HG03135 (cell line): ENCODE measurements around the gene ATG3.
"Not testable (repeated sequence)": the region's sequence is repeated elsewhere in the genome, so short reads cannot be mapped to it uniquely, and the experiment has no call there.

Experiments used
- ATAC-seq: cut with Tn5 transposase; IDR thresholded peaks from one replicate; pipeline ENCODE4 v1.9.1; 2021; ENCODE audit warnings: mild to moderate bottlenecking, moderate library complexity; ENCODE audit not compliant: unreplicated experiment

The ATG3 gene

DNA sequence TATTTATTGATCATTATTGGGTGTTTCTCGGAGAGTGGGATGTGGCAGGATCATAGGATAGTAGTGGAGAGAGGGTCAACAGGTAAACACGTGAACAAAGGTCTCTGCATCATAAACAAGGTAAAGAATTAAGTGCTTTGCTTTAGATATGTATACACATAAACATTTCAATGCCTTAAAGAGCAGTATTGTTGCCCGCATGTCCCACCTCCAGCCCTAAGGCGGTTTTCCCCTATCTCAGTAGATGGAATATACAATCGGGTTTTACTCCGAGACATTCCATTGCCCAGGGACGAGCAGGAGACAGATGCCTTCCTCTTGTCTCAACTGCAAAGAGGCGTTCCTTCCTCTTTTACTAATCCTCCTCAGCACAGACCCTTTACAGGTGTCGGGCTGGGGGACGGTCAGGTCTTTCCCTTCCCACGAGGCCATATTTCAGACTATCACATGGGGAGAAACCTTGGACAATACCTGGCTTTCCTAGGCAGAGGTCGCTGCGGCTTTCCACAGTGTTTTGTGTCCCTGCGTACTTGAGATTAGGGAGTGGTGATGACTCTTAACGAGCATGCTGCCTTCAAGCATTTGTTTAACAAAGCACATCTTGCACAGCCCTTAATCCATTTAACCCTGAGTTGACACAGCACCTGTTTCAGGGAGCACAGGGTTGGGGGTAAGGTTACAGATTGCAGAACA lies 2.6 kb upstream of the ATG3 start:
- ATAC-seq: not testable (repeated sequence)

- ATAC-seq: peak; percentile 52
Observed at GRCh38 chr3:112561484-112561733, 353 bp downstream of the ATG3 start.

DNA sequence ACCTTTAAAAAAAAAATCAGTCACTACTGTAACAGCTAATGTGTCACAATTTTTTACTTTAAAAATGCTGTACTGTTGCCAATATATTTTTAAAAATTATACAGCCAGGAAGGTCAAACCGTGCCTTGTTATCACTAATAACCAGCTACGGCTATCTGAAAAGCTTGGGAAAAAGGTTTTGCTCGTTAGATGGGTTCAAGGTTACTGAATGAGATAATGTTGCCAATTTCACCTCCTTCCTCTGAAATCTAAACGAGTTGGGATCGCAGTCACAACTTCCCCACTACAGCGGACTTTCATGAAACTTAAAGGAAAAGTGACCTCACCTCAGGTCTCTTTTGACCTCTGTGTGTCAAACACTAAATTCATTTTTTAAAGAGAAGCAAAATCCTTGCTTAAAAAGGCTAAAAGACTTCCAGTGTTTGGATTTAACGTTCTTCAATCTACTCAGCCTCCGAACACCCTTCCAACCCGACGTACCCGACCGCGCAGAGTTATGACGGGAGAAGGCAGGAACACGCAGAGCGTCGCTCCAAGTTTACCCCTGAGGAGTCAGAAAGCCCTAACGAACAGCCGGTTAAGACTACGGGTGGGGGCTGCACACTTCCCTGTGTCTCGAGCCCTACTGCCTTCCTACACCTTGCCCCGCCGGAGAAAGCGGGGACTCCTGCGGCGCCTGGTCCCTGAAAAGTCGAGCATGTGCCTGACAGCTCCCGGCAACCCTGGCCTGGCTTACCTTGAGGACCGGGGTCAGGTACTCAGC lies 860 bp downstream of the ATG3 start:
- peak; percentile 24 for ATAC-seq

GRCh38 chr3:112560307-112560706 lies 1.5 kb downstream of the ATG3 start:
- no peak for ATAC-seq

GRCh38 chr3:112557976-112558375 lies 3.8 kb downstream of the ATG3 start:
- no peak for ATAC-seq

DNA sequence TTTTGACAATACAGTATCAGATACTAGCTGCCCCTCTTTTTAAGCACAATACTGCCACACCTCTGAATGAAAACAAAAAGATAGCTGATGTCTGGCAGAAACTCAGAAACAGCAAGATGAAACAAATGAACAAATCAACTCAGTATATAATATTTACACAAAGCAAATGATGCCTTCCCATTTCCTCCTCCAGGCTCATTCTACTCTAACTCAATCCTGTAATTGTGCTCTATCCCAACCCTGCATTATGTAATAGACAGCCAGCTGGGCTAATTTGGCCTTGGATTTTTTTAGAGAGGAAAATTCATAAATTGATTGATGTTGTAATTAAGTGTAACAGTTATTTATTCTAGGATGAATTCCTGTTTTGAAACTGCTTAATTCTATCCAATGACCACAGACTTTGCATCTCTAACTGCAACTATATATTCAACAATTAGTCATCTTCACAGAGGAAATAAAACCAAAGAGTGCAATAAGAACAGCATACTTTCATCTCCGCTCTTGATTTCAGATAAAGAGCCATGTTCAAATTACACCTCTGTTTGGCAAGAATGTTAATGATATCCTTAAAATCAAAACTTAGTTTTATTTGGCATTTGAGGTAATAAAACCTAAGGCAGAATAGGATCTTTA lies 6.1 kb downstream of the ATG3 start:
- ATAC-seq: no peak

- no peak for ATAC-seq
Observed at GRCh38 chr3:112550859-112551258, 10.9 kb downstream of the ATG3 start.

GRCh38 chr3:112546216-112546759 lies 15.5 kb downstream of the ATG3 start:
- ATAC-seq: no peak

GRCh38 chr3:112539825-112540650 lies 21.7 kb downstream of the ATG3 start:
- ATAC-seq: peak; percentile 90

GRCh38 chr3:112531358-112531781 lies 30.4 kb downstream of the ATG3 start:
- no peak for ATAC-seq

DNA sequence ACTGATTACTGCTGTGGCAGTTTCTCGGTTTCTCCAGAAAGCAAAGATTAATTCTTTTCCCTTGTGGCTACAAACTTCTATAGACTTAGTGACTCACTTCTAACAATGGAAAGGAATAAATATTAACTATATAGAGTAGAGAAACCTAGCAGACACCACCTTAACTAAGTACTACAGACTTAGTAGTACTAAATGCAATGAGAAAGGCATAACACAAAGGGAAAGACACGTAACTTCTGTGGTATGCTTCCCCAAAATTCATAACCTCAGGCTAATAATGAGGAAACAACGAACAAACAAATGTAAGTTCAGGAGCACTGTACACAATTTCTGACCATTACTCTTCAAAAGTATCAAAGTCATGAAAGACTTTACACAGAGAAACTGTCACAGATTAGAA lies 31.2 kb downstream of the ATG3 start:
- ATAC-seq: no peak

DNA sequence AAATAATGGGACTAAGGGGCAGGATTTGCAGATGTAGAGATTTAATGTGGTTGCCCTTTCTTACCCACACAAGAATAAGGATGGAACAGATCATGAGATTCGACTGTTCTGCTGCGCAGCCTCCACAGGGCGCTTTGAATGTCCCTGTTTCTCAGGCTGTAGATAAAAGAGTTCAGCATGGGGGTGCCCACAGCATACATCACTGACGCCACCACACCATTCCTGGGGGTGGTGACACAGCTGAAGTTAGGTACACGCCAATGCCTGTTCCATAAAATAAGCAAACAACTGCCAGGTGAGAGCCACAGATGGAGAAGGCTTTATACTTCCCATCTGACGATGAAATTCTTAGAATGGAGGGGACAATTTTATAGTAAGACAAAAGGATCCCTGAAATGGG lies 37.6 kb downstream of the ATG3 start:
- not testable (repeated sequence) for ATAC-seq

DNA sequence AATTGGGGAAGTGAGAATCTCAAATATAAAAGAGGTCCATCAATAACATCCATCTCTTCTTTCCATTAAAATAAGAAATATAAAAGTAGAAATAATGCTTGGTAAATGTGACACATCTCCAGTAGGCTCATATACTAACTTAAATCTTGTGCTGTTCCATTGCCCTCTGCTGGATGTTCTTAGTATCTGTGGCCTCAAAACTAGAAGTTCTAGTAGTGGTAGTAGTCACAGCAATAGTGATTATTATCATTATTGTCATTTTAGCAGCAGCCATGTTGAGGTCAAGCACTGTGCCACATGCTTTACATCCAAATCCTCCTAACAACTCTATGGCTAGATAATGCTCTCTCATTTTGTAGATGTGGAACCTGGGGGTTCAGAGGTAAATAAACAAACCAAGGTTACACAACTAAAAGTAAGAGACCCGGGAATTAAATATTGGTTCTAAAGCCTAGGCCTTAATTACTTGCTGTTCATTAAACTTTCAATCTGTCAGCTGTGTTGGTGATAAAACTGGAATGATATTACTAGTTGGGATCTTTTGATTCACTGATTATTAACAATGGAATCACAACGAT lies 42.2 kb downstream of the ATG3 start:
- peak; percentile 54 for ATAC-seq

DNA sequence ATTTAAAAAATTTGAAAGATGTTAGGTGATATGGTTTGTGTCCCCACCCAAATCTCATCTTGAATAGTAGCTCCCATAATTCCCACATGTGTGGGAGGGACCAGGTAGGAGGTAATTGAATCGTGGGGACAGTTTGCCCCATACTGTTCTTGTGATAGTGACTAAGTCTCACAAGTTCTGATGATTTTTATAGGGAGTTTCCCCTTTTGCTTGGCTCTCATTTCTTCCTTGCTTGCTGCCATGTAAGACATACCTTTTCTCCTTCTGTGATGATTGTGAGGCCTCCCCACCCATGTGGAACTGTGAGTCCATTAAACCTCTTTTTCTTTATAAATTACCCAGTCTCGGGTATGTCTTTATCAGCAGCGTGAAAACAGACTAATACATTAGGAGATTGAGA lies 42.8 kb downstream of the ATG3 start:
- not testable (repeated sequence) for ATAC-seq

DNA sequence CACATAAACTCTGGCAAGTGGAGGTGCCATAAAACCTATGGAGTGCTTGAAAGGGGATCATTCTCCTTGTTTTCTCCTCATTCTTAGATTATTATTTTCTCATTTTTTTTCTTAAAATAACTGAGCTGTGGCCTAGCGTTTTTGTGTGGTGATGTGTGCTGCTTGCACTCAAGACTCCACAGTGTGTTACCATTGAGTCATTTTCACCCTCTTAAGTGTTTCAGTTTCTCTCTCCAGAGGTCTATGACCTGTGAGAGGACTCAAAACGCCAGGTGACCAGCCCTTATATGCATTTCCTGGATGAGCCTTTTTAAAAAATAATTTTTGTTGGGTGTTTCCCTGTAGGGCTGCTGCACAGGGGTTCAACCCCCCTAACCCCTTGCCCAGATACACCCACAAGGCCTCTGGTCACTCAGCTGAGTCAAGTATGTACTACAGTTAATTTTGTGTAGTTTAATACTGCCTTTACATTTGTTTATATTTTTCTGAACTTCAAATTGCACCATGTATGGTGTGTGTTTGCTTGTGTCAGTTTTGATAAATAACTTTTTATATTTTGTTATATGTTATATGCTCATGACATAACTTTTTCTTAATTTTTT lies 47.1 kb downstream of the ATG3 start:
- peak; percentile 100 for ATAC-seq

GRCh38 chr3:112512320-112512719 lies 49.4 kb downstream of the ATG3 start:
- ATAC-seq: no peak

DNA sequence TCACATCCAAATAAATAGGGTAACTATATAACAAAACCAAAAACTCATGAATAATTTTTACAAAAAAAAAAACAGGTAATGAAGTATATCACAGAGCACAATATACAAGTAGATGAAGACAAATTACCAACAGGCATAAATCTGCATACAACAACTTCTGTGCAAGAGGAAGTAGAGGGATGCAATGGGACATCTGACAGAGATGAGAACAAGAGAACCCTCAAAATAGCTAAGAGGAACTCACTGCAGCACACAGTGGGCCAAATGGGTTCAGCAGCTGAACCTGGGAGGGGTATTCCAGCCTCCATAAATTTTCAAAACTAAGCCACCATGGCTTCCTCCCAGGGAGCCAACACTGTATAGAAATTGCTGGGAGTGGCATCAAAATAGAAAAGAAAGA lies 52.9 kb downstream of the ATG3 start:
- ATAC-seq: no peak

- no peak for ATAC-seq
Observed at GRCh38 chr3:112508261-112508660, 53.5 kb downstream of the ATG3 start.

DNA sequence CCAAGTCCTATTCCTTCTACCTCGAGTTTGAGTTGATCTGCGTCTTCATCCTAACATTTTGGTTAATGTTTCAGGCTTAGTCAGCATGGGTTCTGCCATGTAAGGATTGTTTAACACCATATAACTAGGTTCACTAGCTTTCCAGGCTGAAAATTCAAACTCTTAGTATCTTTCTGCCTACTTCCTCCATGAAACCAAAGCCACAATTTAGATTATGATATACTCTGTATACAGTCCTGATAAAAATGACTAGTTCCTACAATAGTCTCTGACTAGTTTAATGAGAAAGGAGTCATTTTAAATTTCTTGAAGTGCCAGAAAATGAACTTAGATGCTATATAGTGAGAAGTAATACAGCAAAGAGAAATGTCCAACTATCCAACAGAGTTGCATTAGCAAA lies 55.9 kb downstream of the ATG3 start:
- no peak for ATAC-seq

- no peak for ATAC-seq
Observed at GRCh38 chr3:112504123-112504522, 57.6 kb downstream of the ATG3 start.
